HG03460 (cell line): Measurements from ENCODE around the gene COPZ1.

Experiments used
- ATAC-seq: cut with Tn5 transposase; IDR thresholded peaks from one replicate; pipeline ENCODE4 v1.9.1; 2021; ENCODE audit not compliant: unreplicated experiment

The COPZ1 gene

GRCh38 chr12:54376596-54376995, 51.7 kb downstream of the COPZ1 start:
- no peak for ATAC-seq

- ATAC-seq: no peak
Measured at GRCh38 chr12:54377007-54377406, 52.1 kb downstream of the COPZ1 start.

GRCh38 chr12:54377797-54378515, 53.0 kb downstream of the COPZ1 start:
- ATAC-seq: no peak

GRCh38 chr12:54378796-54379397, 54.0 kb downstream of the COPZ1 start:
- no peak for ATAC-seq

- ATAC-seq: no peak
Measured at GRCh38 chr12:54379398-54380201, 54.7 kb downstream of the COPZ1 start.

- no peak for ATAC-seq
Measured at GRCh38 chr12:54381136-54381535, 56.2 kb downstream of the COPZ1 start.

GRCh38 chr12:54383041-54383609, 58.2 kb downstream of the COPZ1 start:
- ATAC-seq: no peak

GRCh38 chr12:54384591-54385041, 59.7 kb downstream of the COPZ1 start, which contains the start of gene ZNF385A:
Gene ZNF385A (minus strand): TSS chr12:54384733. CDS start chr12:54384514, 219 bp downstream.
- ATAC-seq: peak; percentile 40

GRCh38 chr12:54385251-54385914, 60.5 kb downstream of the COPZ1 start:
- ATAC-seq: peak; percentile 57

- no peak for ATAC-seq
Measured at GRCh38 chr12:54386403-54387113, 61.6 kb downstream of the COPZ1 start.

GRCh38 chr12:54387114-54387467, 62.2 kb downstream of the COPZ1 start:
- ATAC-seq: no peak

GRCh38 chr12:54388237-54389133, 63.6 kb downstream of the COPZ1 start:
- no peak for ATAC-seq

GRCh38 chr12:54389134-54389508, 64.2 kb downstream of the COPZ1 start:
- ATAC-seq: no peak

- ATAC-seq: no peak
Measured at GRCh38 chr12:54389607-54390175, 64.8 kb downstream of the COPZ1 start.

- no peak for ATAC-seq
Measured at GRCh38 chr12:54390176-54390667, 65.3 kb downstream of the COPZ1 start.

GRCh38 chr12:54390668-54391551, 66.0 kb downstream of the COPZ1 start:
- ATAC-seq: no peak

- ATAC-seq: no peak
Measured at GRCh38 chr12:54392485-54393206, 67.7 kb downstream of the COPZ1 start.
